Stimulated activated CD8-positive, alpha-beta memory T cell treated with anti-CD3 and anti-CD28 coated beads, Interleukin-15, amount 100 ng/mL, for 24 hours (primary cell): ENCODE measurements around the gene UNKL.

Experiments used
- DNase-seq: peaks from one replicate; pipeline ENCODE4 v3.0.0-alpha.2; 2020; ENCODE audit warnings: low read depth

The UNKL gene

GRCh38 chr16:1401061-1401757, 13.3 kb downstream of the UNKL start:
- DNase-seq, result no peak

- DNase-seq, result no peak
Measured at GRCh38 chr16:1398826-1399581, 15.5 kb downstream of the UNKL start.

GRCh38 chr16:1398351-1398750, 16.2 kb downstream of the UNKL start:
- no peak for DNase-seq

GRCh38 chr16:1397779-1398178, 16.7 kb downstream of the UNKL start:
- no peak for DNase-seq

GRCh38 chr16:1395444-1396031, 19.0 kb downstream of the UNKL start:
- DNase-seq, result no peak

- DNase-seq, result no peak
Measured at GRCh38 chr16:1394367-1394951, 20.0 kb downstream of the UNKL start.

- DNase-seq, result no peak
Measured at GRCh38 chr16:1393613-1394176, 20.8 kb downstream of the UNKL start.

GRCh38 chr16:1392826-1393225, 21.7 kb downstream of the UNKL start:
- DNase-seq, result no peak

GRCh38 chr16:1390239-1390779, 24.2 kb downstream of the UNKL start:
- no peak for DNase-seq

- no peak for DNase-seq
Measured at GRCh38 chr16:1389762-1390161, 24.7 kb downstream of the UNKL start.

- DNase-seq, result no peak
Measured at GRCh38 chr16:1387331-1387730, 27.2 kb downstream of the UNKL start.

GRCh38 chr16:1385232-1385631, 29.3 kb downstream of the UNKL start:
- no peak for DNase-seq

GRCh38 chr16:1383556-1383955, 30.9 kb downstream of the UNKL start:
- no peak for DNase-seq

GRCh38 chr16:1381612-1382406, 32.7 kb downstream of the UNKL start:
- DNase-seq, result no peak

GRCh38 chr16:1380195-1380594, 34.3 kb downstream of the UNKL start:
- DNase-seq, result no peak

- peak; percentile 76 for DNase-seq
Measured at GRCh38 chr16:1379304-1380076, 35.0 kb downstream of the UNKL start.

- DNase-seq, result peak; percentile 45
Measured at GRCh38 chr16:1378804-1379303, 35.6 kb downstream of the UNKL start.

GRCh38 chr16:1378087-1378803, 36.3 kb downstream of the UNKL start:
- no peak for DNase-seq

- DNase-seq, result no peak
Measured at GRCh38 chr16:1377406-1378010, 37.0 kb downstream of the UNKL start.
